ENCODE data around the gene COL4A6.

- no peak for TF ChIP-seq POLR2AphosphoS5 (IDR thresholded peaks at IDR 0.05; ENCODE audit: low read depth, low read length)
- TF ChIP-seq CTCF (IDR thresholded peaks at IDR 0.05): no peak
- no peak for TF ChIP-seq REST (IDR thresholded peaks at IDR 0.05; ENCODE audit: insufficient read depth in 1 of 2, low read depth in 2 of 2, low read length in 1 of 2)
- no peak for TF ChIP-seq TCF7L2 (IDR thresholded peaks at IDR 0.05; ENCODE audit: low read depth, low read length)
Observed at GRCh38 chrX:108453841-108454240, 15.6 kb upstream of the COL4A6 start.
